GM23338 (cell line): ENCODE measurements around the gene MAP2K4. TPM values are rescaled to one million over a fixed set of nuclear protein-coding genes. Genes with fewer than 3 reads are reported as not detected.

Experiments
- ATAC-seq: fragments of 200-7000 bp; cut with Tn5 transposase; 3 replicates; pipeline ENCODE4 v1.9.1; 2020
- DNase-seq: peaks from one replicate; pipeline ENCODE4 v3.0.0-alpha.2; 2015; ENCODE audit warnings: low spot score
- H2AFZ ChIP-seq: fragments of 200-600 bp; sonication (generic); 2 replicates; pipeline ENCODE4 v1.8.0; 2016; ENCODE audit warnings: antibody characterized with exemption, mild to moderate bottlenecking, moderate library complexity
- H3F3A ChIP-seq: fragments of 200-600 bp; sonication (generic); replicated peaks from 2 replicates; pipeline ENCODE4 v1.8.0; 2017; ENCODE audit warnings: antibody characterized with exemption, mixed run types, low read depth
- H3K27ac ChIP-seq: fragments of 200-600 bp; sonication (generic); 2 replicates; pipeline ENCODE4 v1.6.1; 2016; ENCODE audit warnings: low read depth
- H3K27me3 ChIP-seq: fragments of 200-600 bp; sonication (generic); 2 replicates; pipeline ENCODE4 v1.8.0; 2016; ENCODE audit warnings: mild to moderate bottlenecking, mixed run types, moderate library complexity; ENCODE audit not compliant: insufficient read depth
- H3K36me3 ChIP-seq: fragments of 200-600 bp; sonication (generic); 2 replicates; pipeline ENCODE4 v1.8.0; 2016; ENCODE audit warnings: mild to moderate bottlenecking; ENCODE audit not compliant: insufficient read depth
- H3K4me1 ChIP-seq: fragments of 200-600 bp; sonication (generic); 2 replicates; pipeline ENCODE4 v1.8.0; 2016; ENCODE audit warnings: mild to moderate bottlenecking, moderate library complexity; ENCODE audit not compliant: insufficient read depth
- H3K4me2 ChIP-seq: fragments of 200-600 bp; sonication (generic); 2 replicates; pipeline ENCODE4 v1.7.1; 2017; ENCODE audit warnings: mixed run types
- H3K4me3 ChIP-seq: fragments of 200-600 bp; sonication (generic); 2 replicates; pipeline ENCODE4 v1.6.1; 2016; ENCODE audit warnings: mixed run types
- H3K79me2 ChIP-seq: fragments of 200-600 bp; sonication (generic); replicated peaks from 2 replicates; pipeline ENCODE4 v1.8.0; 2017; ENCODE audit warnings: mild to moderate bottlenecking; ENCODE audit not compliant: insufficient read depth
- H3K9me2 ChIP-seq: fragments of 200-600 bp; sonication (generic); 2 replicates; pipeline ENCODE4 v1.8.0; 2017; ENCODE audit not compliant: insufficient read depth
- H4K20me1 ChIP-seq: fragments of 200-600 bp; sonication (generic); replicated peaks from 2 replicates; pipeline ENCODE4 v1.8.0; 2017; ENCODE audit warnings: mild to moderate bottlenecking; ENCODE audit not compliant: insufficient read depth
- H3K27ac Mint-ChIP-seq: 2 replicates; pipeline ENCODE4 v1.8.0; 2020; ENCODE audit warnings: inconsistent platforms, mild to moderate bottlenecking, moderate library complexity, mixed read lengths
- H3K27me3 Mint-ChIP-seq: 3 replicates; pipeline ENCODE4 v1.8.0; 2022; ENCODE audit warnings: low read depth, mild to moderate bottlenecking, moderate library complexity, mixed read lengths, inconsistent platforms; ENCODE audit not compliant: insufficient read depth, poor library complexity
- H3K36me3 Mint-ChIP-seq: 3 replicates; pipeline ENCODE4 v1.8.0; 2021; ENCODE audit warnings: low read depth, mild to moderate bottlenecking, inconsistent platforms, moderate library complexity, mixed read lengths
- H3K4me1 Mint-ChIP-seq: 3 replicates; pipeline ENCODE4 v1.8.0; 2020; ENCODE audit warnings: mild to moderate bottlenecking, inconsistent platforms, mixed read lengths
- H3K4me3 Mint-ChIP-seq: 3 replicates; pipeline ENCODE4 v1.8.0; 2021; ENCODE audit warnings: moderate library complexity, mild to moderate bottlenecking, inconsistent platforms, mixed read lengths
- H3K9me3 Mint-ChIP-seq: 3 replicates; pipeline ENCODE4 v1.8.0; 2020; ENCODE audit warnings: moderate library complexity, mild to moderate bottlenecking, inconsistent platforms, mixed read lengths
- CREB1 ChIP-seq: fragments of 250-450 bp; sonication (Bioruptor Pico); IDR thresholded peaks from 2 replicates; pipeline ENCODE4 v1.5.0; 2020; ENCODE audit warnings: low read depth, mild to moderate bottlenecking, moderate library complexity
- EZH2 ChIP-seq: fragments of 200-600 bp; sonication (generic); IDR thresholded peaks from one replicate; pipeline ENCODE4 v1.8.0; 2017; ENCODE audit warnings: antibody characterized with exemption, mild to moderate bottlenecking, low read depth; ENCODE audit not compliant: unreplicated experiment
- EZH2phosphoT487 ChIP-seq: fragments of 200-600 bp; sonication (generic); IDR thresholded peaks from one replicate; pipeline ENCODE4 v1.8.1; 2018; ENCODE audit warnings: antibody characterized with exemption; ENCODE audit not compliant: unreplicated experiment
- NANOG ChIP-seq: IDR thresholded peaks from 2 replicates; pipeline ENCODE4 v1.6.1; 2016; ENCODE audit warnings: antibody characterized with exemption, borderline replicate concordance
- POLR2AphosphoS5 ChIP-seq: IDR thresholded peaks from 2 replicates; pipeline ENCODE4 v1.6.1; 2016; ENCODE audit warnings: antibody characterized with exemption, low read depth
- STAT1 ChIP-seq: IDR thresholded peaks from one replicate; pipeline ENCODE4 v1.6.1; 2016; ENCODE audit warnings: antibody characterized with exemption; ENCODE audit not compliant: unreplicated experiment
- ZNF114 ChIP-seq: fragments of 250-450 bp; sonication (Bioruptor Pico); IDR thresholded peaks from 2 replicates; pipeline ENCODE4 v1.5.0; 2020; ENCODE audit warnings: mild to moderate bottlenecking, moderate library complexity
- ZNF331 ChIP-seq: fragments of 250-450 bp; sonication (Bioruptor Pico); IDR thresholded peaks from 2 replicates; pipeline ENCODE4 v1.5.0; 2020; ENCODE audit warnings: low read depth, mild to moderate bottlenecking, moderate library complexity
- polyA plus RNA-seq: library from polyadenylated mRNA; unstranded; fragments of >200 nt; fragmentation: Nextera tagmentation; extraction: Ambion mirVana; gene quantifications from 2 replicates; pipeline ENCODE4 v1.2.1, GENCODE V29; 2016
- total RNA-seq: library from RNA; depleted of rRNA; stranded (reverse); fragments of >200 nt; shearing (Covaris generic); gene quantifications from 2 replicates; pipeline ENCODE4 v1.2.3, GENCODE V29; 2014
- TF ChIP-seq, protein P1 (sequence below): IDR thresholded peaks from 2 replicates; pipeline ENCODE4 v1.6.1; 2016; ENCODE audit warnings: antibody characterized with exemption
- TF ChIP-seq, protein P2 (sequence below): IDR thresholded peaks from one replicate; pipeline ENCODE4 v1.6.1; 2018; ENCODE audit warnings: antibody characterized with exemption; ENCODE audit not compliant: unreplicated experiment

MAP2K4 gene
- total and polyA plus RNA-seq, 2 experiments from 2014 or later: 25.3 to 36.4 TPM

GRCh38 chr17:12107905-12108304 lies 87.2 kb downstream of the MAP2K4 start:
- no peaks in the 10 kb centered on the region for H3K36me3 ChIP-seq
- DNase-seq (no peak), ATAC-seq (no peak)
- Mint-ChIP-seq H3K9me3 (no peaks in the 10 kb centered on the region), H3K4me3 (no peak overlapping the region), H3K36me3 (peaks cover 18% of the 10 kb centered on the region), H3K27ac (no peak overlapping the region), H3K27me3 (peaks cover 1% of the 10 kb centered on the region), H3K4me1 (peaks cover 15% of the 10 kb centered on the region; the same call in 2 of the 3 replicates)
- H3K4me1 ChIP-seq: peaks cover 10% of the 10 kb centered on the region; the same call in 1 of the 2 replicates
- H3F3A ChIP-seq: no peaks in the 10 kb centered on the region
- H3K4me3 ChIP-seq: no peak overlapping the region
- H3K9me2 ChIP-seq: no peaks in the 10 kb centered on the region
- peaks cover 13% of the 10 kb centered on the region; the same call in 1 of the 2 replicates for H3K79me2 ChIP-seq
- no peak overlapping the region for H2AFZ ChIP-seq
- no peak overlapping the region for H3K27ac ChIP-seq
- H4K20me1 ChIP-seq: no peaks in the 10 kb centered on the region
- no peak for TF ChIP-seq EZH2
- TF ChIP-seq STAT1: no peak
- TF ChIP-seq ZNF114 (CRISPR knock-in tag): no peak
- no peak for TF ChIP-seq CREB1
- TF ChIP-seq, protein P1, sequence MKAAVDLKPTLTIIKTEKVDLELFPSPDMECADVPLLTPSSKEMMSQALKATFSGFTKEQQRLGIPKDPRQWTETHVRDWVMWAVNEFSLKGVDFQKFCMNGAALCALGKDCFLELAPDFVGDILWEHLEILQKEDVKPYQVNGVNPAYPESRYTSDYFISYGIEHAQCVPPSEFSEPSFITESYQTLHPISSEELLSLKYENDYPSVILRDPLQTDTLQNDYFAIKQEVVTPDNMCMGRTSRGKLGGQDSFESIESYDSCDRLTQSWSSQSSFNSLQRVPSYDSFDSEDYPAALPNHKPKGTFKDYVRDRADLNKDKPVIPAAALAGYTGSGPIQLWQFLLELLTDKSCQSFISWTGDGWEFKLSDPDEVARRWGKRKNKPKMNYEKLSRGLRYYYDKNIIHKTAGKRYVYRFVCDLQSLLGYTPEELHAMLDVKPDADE: no peak
- TF ChIP-seq EZH2phosphoT487: no peak
- no peak for TF ChIP-seq NANOG
- no peak for TF ChIP-seq ZNF331 (CRISPR knock-in tag)
- TF ChIP-seq, protein P2, sequence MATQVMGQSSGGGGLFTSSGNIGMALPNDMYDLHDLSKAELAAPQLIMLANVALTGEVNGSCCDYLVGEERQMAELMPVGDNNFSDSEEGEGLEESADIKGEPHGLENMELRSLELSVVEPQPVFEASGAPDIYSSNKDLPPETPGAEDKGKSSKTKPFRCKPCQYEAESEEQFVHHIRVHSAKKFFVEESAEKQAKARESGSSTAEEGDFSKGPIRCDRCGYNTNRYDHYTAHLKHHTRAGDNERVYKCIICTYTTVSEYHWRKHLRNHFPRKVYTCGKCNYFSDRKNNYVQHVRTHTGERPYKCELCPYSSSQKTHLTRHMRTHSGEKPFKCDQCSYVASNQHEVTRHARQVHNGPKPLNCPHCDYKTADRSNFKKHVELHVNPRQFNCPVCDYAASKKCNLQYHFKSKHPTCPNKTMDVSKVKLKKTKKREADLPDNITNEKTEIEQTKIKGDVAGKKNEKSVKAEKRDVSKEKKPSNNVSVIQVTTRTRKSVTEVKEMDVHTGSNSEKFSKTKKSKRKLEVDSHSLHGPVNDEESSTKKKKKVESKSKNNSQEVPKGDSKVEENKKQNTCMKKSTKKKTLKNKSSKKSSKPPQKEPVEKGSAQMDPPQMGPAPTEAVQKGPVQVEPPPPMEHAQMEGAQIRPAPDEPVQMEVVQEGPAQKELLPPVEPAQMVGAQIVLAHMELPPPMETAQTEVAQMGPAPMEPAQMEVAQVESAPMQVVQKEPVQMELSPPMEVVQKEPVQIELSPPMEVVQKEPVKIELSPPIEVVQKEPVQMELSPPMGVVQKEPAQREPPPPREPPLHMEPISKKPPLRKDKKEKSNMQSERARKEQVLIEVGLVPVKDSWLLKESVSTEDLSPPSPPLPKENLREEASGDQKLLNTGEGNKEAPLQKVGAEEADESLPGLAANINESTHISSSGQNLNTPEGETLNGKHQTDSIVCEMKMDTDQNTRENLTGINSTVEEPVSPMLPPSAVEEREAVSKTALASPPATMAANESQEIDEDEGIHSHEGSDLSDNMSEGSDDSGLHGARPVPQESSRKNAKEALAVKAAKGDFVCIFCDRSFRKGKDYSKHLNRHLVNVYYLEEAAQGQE: no peak
- TF ChIP-seq POLR2AphosphoS5: no peak
- H3K4me2 ChIP-seq: no peak overlapping the region
- H3K27me3 ChIP-seq: no peaks in the 10 kb centered on the region

DNA sequence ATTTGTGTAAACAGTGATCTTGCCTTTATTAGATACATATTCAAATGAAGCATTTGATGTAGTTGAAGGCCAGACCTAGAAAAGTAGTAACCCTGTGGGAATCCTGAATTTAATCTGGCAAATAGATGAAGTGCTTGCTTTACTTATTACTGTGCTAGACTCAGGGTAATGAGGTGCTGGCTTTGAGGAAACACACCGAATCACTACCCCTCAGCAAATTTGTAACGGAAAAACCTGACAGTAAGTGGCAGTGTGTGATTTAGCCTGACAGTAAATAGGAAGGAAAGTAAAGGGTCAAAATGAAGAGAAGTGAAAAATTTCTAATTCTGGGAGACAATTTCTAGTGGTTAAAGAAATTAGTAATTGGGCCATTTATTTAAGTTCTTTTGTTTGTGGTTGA lies 90.2 kb downstream of the MAP2K4 start:
- ATAC-seq: no peak
- Mint-ChIP-seq H3K27ac (no peak overlapping the region), H3K9me3 (no peaks in the 10 kb centered on the region), H3K4me3 (no peak overlapping the region), H3K4me1 (no peaks in the 10 kb centered on the region; the same call in 1 of the 3 replicates), H3K27me3 (no peaks in the 10 kb centered on the region), H3K36me3 (peaks cover 38% of the 10 kb centered on the region)
- no peaks in the 10 kb centered on the region for H3K79me2 ChIP-seq
- H4K20me1 ChIP-seq: no peaks in the 10 kb centered on the region
- H2AFZ ChIP-seq: no peak overlapping the region
- no peaks in the 10 kb centered on the region for H3K36me3 ChIP-seq
- H3K4me3 ChIP-seq: no peak overlapping the region
- no peak for TF ChIP-seq STAT1
- TF ChIP-seq, protein P1: no peak
- no peak overlapping the region for H3K27ac ChIP-seq
- no peak overlapping the region for H3K4me2 ChIP-seq
- H3F3A ChIP-seq: no peaks in the 10 kb centered on the region
- DNase-seq: no peak
- no peaks in the 10 kb centered on the region for H3K27me3 ChIP-seq
- H3K4me1 ChIP-seq: 0 out of 2 replicates have a peak, but pooled peaks cover under 1% of the 10 kb centered on the region
- H3K9me2 ChIP-seq: no peaks in the 10 kb centered on the region
